Iris pigment epithelial cell (primary cell): Measurements from ENCODE around the gene ACER3.
"Not testable (repeated sequence)": the region's sequence is repeated elsewhere in the genome, so short reads cannot be mapped to it uniquely, and the experiment has no call there.

Source experiments
- DNase-seq: peaks from one replicate; pipeline ENCODE4 v3.0.0-alpha.2; 2011; ENCODE audit warnings: low read depth

The ACER3 gene

DNA sequence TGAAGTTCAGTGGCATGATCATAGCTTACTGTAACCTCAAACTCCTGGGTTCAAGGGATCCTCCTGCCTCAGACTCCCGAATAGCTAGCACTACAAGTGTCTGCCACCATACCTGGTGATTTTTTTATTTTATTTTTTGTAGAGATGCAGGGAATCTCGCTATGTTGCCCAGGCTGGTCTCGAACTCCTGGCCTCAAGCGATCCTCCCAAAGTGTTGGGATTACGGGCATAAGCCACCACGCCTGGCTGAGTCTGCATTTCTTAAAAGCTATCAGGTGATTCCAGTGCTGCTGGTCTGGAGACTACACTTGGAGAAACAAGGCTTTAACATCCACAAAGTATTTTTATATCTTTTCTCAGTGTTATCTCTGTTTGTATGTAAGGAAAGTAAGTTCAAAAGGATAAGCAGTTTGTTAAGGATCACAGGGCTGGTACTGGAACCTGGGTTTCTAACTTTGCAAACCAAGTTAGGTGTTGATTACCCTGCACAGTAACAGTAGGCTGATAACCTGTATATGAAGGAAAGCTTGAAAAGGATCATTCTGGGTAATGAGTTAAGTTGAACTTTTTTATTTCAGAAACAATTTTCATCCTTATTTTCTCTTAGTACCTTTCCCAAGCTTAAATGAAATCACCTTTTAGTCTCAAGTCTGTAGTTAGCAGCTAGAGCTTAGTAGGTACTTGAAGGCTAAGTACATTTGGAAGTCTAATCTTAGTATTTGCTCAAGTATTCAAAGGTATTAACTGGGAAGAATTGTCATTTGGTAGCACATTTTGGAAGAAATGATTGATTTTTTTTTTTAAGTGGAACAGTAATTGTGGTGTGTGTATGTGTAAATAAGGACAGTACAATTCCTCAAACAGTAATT lies 12.5 kb downstream of the ACER3 start:
- DNase-seq, result no peak

DNA sequence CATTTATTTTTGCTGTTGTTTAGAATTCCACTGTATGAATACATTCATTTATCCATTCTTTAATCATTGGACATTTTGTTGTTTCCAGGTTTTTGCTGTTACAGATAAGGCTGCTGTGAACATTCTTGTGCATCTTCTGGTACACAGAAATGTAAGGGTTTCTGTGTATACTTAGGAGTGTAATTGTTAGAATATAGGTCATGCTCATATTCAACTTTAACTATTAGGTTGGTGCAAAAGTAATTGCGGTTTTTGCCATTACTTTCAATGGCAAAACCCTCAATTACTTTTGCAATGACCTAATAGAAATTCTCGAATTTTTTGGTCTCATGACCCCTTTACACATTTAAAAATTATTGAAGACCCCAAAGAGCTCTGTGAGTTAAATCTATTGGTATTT lies 17.3 kb downstream of the ACER3 start:
- DNase-seq, result no peak

DNA sequence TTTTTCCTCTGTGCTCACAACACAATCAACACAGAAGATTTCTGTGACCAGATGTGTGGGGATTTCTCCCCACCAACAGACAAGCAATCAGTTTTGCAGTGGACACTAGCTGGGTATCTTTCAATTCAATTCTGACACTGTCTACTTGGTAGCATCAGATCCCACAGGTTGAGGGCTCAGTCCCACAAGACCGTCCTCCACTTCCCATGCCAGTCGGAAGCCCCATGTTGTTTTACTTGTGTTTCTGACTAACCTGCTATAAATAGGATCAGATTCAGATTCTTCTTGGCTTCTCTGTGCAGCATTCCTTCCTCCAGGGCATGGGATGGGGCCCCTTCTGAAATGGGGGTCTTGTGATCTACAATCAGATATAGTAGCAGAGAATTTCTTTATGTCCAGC lies 19.6 kb downstream of the ACER3 start:
- no peak for DNase-seq

DNA sequence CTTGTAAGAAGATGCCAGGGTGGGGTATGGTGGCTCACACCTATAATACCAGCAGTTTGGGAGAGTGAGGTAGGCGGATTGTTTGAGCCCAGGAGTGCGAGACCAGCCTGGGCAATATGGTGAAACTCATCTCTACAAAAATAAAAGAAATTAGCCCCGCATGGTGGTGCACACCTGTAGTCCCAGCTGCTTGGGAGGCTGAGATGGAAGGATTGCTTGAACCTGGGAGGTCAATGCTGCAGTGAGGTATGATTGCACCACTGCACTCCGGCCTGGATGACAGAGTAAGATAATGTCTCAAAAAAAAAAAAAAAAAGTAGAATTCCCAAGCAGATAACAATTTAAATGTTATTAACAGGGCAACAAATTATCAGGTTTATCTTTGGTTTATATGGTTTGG lies 20.2 kb downstream of the ACER3 start:
- no peak for DNase-seq

DNA sequence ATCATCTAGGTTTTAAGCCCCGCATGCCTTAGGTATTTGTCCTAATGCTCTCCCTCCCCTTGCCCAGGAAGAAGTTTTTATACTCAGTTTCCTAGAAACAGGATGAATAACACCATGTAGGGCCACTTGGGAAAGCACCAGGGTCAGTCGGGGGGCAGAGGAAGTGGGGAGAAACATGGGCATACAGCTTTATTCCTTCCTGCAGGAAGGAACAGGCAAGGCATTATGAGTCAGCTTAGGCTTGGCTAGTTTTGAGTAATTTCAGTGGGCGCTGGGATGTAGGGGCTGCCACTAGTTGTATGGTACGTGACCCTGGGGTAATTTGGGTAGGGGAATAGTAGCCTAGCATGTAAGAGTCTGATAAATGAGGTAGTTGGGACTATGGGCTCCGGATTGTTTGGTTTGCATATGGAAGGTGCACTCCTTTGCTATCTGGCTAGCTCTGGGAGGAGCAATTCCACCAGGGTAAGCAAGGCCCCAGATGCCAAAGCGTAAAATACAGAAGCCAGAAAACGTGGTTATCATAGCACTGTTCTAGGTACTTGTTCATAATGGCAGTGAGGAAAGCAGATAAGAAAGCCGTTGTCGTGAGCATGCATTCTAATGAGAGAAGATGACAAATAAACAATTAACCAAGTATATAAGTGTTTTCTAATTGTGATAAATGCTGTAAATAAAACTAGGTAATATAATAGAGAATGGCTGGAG lies 24.8 kb downstream of the ACER3 start:
- peak; percentile 79 for DNase-seq

DNA sequence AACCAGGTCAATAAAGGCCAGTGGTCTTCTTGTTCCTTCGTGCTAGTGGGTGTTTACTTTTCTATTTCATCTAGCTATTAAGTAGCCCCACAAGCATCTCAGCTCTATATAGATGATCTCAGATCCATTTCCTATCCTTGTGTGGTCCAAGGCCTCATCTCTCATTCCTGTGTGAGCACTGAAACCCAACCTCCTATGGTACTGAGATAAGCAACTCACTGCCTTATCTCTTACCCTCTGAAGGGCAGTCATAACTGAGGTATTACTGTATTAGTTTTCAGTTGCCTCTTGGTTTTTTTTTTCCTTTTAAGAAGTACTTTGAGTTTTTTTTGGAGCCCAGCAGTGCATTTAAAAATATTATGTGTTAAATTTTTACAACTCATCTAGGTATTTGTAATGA lies 28.3 kb downstream of the ACER3 start:
- peak; percentile 65 for DNase-seq

DNA sequence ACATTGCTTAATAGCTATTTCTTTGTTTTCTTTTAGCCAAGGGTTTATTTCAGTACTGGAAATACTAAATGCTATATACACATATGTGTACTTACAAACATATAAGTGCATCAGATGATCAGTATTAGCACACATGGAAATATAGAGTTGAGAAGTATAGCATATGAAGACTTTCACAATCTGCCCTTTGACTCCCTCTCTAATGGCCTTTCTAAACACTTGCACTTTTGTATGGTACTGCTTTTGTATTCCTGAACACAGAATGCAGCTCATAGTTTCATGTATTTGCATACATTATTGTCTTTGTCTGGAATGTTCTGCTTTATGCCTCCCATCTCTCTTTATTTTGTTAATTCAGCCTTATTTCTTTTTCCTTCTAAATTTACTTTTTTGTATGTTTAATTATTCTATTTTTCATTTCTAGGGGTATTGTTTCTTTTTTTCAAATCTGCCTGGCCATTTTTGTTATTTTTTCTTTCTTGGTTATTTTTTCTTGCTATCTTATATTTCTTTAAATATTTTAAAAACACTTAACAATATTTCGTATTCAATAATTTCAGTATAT lies 28.8 kb downstream of the ACER3 start:
- peak; percentile 4 for DNase-seq

DNA sequence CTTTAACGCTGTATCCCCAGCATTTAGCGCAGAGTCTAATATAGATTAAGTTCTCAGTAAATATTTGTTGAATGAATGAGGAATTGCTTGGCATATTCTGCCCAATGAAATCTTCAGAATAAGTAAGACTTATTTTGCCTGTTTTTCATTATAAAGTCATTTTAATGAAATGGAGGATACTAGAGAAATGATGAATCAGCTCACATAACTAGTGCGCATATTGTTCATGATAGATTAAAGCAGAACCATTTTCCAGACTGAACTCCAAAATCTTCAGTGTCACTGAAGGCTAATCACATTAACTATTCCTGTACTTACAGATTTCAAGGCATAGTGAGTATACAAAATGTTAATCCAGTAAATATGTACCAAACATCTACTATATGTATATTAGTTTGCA lies 29.6 kb downstream of the ACER3 start:
- DNase-seq, result no peak

DNA sequence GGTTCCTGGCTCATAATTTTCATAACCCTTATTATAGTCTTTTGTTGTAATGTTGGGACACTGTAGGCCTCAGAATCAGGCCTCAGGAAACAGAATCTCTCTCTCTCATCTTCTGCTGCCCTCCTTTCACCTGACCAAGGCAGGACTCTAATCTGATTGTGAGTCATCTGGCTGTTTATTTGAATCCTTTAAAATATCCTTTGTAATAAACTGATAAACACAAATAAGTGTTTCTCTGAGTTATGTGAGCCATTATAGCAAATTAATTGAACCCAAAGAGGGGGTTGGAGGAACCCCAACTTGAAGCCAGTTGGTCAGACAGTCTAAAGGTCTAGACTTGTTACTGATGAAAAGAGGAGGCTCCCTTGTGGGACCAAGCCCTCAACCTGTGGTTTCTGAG lies 30.6 kb downstream of the ACER3 start:
- DNase-seq, result peak; percentile 7

DNA sequence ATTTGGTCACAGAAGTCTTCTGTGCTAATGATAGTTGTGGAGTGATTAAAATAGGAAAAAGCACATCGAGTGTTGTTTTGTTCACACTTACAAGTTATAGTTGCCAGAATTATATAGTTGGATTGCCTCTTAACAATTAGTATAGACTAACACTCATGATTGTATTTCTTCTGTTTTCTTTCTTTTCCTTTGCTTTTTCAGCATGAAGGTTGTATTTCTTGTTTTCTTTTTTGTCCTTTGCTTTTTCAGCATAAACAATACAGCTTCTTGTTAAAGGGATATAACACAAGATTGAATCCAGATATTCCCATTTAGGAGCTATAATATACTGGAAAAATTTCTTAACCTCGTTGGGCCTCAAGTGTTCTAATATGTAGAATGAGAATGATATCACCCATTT lies 31.1 kb downstream of the ACER3 start:
- DNase-seq, result no peak

DNA sequence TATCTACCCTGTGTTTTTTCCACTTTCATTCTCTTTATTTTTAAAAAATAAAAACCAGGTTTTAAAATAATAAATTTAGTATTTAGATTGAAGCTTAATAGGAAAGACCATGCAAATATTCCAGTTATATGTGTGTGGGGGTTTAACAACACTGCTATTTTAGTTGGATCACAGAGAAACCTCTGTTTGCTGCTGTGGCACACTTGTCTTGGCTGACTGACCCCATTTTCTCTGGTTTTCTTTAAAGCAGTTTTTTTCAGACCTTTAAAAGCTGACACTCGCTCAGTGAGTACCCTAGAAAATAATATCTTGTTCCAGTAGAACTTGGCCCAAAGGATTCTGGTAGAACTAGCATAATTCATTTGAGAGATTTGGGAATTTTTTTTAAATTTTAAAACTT lies 31.6 kb downstream of the ACER3 start:
- DNase-seq, result no peak

DNA sequence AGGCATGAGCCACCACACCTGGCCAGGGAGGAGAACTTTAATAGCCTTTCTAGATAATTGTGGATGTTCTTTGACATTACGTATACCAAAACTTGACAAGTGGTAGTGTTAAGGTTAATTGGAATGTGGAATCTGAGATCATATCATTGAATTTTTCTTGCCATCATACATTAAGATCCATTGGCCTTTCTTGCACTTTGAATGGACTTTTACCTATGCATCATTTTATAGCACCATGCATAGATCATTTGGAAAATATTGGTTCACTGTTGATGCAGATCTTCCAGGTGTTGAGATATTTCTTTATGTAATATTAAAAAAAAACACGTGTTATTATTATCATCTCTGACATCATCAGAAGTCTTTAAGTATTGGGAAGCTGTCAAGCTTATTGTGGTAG lies 36.5 kb downstream of the ACER3 start:
- DNase-seq, result no peak

DNA sequence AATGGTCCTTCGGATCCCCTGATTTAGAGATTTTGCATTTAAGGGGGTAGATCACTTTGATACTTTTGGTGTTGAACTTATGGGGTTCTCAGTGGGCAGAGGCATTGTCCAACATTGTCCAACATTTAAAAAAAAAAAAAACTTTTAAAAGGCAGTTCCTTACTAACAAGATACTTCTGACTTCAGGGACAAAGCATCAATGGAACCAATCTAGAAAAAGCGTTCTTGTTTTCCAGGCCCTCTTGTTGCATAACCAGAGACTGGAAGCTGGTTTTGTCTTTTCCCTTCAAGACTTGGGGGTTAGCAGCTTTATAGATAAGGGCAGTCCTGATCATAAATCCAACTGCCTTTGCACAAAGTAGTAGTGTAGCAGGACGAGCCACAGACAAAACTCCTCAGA lies 40.4 kb downstream of the ACER3 start:
- DNase-seq, result no peak

DNA sequence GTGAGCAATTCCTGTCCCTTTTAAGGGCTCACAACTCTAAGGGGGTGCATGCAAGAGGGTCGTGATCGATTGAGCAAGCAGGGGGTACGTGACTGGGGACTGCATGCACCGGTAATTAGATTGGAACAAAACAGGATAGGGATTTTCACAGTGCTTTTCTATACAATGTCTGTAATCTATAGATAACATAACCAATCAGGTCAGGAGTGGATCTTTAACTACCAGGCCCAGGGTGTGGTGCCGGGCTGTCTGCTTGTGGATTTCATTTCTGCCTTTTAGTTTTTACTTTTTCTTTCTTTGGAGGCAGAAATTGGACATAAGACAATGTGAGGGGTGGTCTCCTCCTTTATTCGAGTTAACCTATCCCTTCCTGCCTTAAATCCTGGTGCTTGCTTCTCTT lies 40.9 kb downstream of the ACER3 start:
- DNase-seq, result not testable (repeated sequence)

DNA sequence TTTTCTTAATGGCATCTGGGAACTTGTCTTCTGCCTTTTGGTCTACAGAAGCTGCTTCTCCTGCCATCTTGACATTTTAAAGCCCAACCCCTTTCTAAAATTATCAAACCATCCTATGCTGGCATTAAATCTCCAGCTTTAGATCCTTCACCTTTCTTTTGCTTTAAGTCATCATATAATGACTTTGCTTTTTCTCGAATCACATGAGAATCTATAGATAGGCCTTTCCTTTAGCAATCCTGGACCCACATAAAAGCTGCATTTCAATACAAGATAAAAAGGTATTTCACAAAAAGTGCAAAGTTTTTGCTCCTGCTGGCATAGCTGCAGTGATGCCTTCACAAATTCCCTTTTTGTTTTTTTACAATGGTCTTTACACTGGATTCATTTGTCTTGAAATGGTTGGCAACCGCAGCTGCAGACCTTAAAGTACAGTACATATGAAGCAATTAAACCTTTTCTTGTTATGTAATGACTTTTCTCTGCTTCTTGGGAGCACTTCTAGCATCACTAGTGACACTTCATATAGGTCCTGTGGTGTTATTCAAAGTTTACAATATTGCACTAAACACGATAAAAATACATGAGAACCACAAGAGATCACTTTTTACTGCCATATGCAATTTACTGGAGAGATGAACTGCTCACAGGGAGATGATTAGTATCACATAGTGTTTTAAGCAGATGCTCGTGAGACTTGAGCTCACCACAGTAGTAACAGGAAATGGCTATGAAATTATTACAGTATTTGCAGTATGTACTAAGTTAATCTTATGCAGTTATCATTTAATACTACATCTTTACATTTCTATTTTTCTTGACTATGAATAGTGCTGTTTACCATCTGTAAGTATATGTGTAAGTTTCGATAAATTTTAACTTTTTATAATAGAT lies 41.6 kb downstream of the ACER3 start:
- DNase-seq, result no peak

DNA sequence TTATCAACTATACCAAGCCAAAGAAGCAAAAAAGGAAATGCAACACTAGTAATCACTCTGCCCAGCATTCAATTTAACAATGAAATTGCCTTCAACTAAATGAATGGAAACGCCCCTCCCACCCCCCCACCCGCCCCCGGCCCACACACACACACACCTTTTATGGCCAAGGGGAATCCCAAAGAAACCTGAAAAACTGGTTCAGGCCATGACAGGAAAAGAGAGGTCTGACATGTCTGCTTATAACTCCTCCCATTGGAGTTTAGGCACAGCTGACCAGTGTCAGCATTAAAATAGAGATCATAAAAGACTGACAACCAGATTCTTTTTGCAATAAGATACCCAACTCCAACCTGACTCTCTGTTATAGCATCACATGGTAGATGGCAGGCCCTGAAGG lies 42.6 kb downstream of the ACER3 start:
- DNase-seq, result no peak

DNA sequence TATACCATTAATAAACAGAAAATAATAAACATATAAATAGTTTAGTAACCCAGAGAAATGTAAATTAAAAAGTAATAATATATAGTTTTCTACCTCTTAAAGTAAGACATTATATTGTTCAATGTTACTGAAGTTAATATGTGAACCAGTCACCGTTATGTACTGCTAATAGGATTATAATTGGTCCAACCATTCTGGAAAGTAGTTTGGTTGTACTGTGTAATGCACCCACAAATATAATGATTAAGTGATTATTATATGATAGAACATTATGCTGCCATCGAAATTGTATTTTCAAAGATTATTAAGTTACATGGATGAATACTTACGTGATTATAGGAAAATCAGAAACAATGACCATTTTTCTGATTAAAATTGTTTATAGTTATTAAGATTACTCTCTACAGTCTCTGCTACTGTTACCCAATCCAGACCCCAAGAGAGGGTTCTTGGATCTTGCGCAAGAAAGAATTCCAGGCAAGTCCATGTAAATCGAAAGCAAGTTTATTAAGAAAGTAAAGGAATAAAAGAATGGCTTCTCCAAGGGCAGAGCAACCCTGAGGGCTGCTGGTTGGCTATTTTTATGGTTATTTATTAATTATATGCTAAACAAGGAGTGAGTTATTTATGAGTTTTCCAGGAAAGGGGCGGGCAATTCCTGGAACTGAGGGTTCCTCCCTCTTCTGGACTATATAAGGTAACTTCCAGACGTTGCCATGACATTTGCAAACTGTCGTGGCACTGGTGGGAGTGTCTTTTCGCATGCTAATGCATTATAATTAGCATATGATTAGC lies 50.1 kb downstream of the ACER3 start:
- peak; percentile 37 for DNase-seq

DNA sequence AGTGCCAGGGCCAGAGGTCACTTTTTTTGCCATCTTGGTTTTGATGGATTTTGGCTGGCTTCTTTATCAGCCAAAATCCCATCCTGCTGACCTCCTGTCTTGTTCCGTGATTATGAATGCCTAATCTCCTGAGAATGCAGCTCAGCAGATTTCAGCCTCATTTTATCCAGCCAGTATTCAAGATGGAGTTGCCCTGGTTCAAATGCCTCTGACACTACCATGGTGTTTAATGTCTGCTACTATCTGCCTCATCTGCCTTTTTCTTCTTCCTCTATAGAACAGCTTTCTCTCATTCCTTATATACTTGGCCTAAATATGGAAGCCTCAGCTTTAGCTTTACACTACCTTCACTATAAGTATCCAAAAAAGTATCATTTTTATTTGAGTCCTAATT lies 50.7 kb downstream of the ACER3 start:
- no peak for DNase-seq

DNA sequence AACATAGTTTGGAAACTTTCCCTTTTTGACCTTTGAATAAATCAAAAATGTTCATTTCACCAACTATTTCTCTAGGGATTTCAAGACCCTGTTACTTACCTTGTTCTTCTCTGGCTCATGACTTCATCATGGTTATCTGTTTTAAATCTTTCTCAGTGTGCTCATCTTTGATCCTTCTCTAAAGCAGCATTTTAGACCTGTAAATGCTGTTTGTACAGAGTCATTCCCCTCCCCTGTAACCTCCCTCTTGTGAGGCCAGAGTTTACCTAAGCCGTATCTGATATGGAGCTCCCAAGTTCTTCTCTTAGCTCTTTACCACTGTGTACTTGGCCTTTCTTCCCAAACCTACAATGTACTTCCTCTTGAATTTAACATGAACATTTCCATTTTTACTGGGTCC lies 56.0 kb downstream of the ACER3 start:
- no peak for DNase-seq

DNA sequence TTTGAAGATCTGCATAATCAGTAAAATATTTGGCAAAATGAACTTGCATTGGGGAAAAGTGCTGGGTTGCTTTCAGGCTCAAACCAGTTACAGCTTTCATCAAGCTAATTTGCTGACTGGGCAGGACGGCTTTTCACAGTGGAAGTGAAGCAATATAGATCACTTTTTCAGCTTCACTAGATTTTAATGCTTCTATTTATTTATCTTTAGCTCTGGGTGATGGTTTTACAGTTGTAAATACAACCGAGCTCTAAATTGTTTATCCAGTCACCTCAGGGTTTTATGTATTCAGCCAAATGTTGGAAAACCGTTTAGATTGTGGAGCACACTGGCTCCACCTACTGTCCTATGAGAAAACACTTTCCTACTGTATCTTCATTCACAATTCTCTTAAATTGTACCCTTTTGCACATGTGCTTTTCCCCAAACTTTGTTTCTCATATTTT lies 58.2 kb downstream of the ACER3 start:
- DNase-seq, result peak; percentile 71

DNA sequence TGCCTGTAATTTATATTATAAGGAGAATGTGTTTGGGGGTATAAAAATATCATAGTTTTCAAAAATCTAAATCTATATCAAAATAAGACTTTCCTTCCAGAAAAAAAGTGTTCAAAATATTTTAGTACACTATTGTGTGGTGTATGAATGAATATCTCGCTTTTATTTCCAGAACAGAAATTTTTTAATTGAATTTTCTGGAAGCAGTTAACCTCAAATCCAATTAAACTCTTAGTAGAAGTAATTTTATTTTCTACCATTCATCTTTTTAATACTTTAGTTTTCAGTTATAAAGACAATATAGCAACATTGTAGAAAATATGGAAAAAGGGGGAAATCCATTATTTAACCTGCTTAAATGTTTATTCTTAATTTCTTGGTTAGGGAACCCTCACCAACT lies 58.7 kb downstream of the ACER3 start:
- no peak for DNase-seq
